Ovary (tissue), 9 donors: Measurements from ENCODE around the gene ZNF763. TPM values are rescaled to one million over a fixed set of nuclear protein-coding genes. Genes with fewer than 3 reads are reported as not detected.

Source experiments
- DNase-seq, 5 donors: peaks; one replicate each; pipeline ENCODE4 v3.0.0-alpha.2; 2019 to 2020
- H3K27ac ChIP-seq, 2 donors: fragments of 200-600 bp; one replicate each; pipeline versions ENCODE4 v1.5.1 to v1.8.0; 2019 to 2022
- H3K27me3 ChIP-seq: fragments of 200-600 bp; one replicate; pipeline ENCODE4 v1.8.0; 2022
- H3K36me3 ChIP-seq: fragments of 200-600 bp; sonication (generic); one replicate; pipeline ENCODE4 v1.5.1; 2019
- H3K4me1 ChIP-seq: one replicate; pipeline ENCODE4 v1.8.1; 2013; ENCODE audit warnings: mild to moderate bottlenecking, moderate library complexity; ENCODE audit not compliant: insufficient read depth
- H3K4me3 ChIP-seq: fragments of 200-600 bp; sonication (generic); one replicate; pipeline ENCODE4 v1.5.1; 2017
- H3K9me3 ChIP-seq, 2 donors: fragments of 200-600 bp in 1 of 2; sonication (generic) in 1 of 2; one replicate each; pipeline versions ENCODE4 v1.5.1 to v1.8.1; 2013 to 2019; ENCODE audit warnings: mild to moderate bottlenecking in 1 of 2, moderate library complexity in 1 of 2
- EP300 ChIP-seq: sonication (generic); formaldehyde crosslinking; IDR thresholded peaks from one replicate; pipeline ENCODE4 v1.6.1; 2017; ENCODE audit warnings: antibody characterized with exemption
- POLR2A ChIP-seq: fragments of 450-650 bp; IDR thresholded peaks from one replicate; pipeline ENCODE4 v1.6.1; 2017; ENCODE audit warnings: antibody characterized with exemption, mild to moderate bottlenecking, moderate library complexity
- WGBS, 3 donors: extraction: QIAGEN DNeasy Blood & Tissue Kit in 1 of 3; methylation state at CpG; one replicate each; pipeline versions ENCODE4 v1.1.5 to v1.1.7; 2013 to 2017; 5-methylcytosine and 5-hydroxymethylcytosine counted together
- intact Hi-C, 4 donors: fragments of 100-400 bp; cut with DNase I; formaldehyde crosslinking; loops; one replicate each; pipeline versions ENCODE4 v1.11.0 to v1.15.1; 2022 to 2023
- polyA plus RNA-seq, 2 donors: library from polyadenylated mRNA; stranded (reverse); fragments of 200-250 nt in 1 of 2; fragments of 350-450 nt in 1 of 2; fragmentation: Illumina TruSeq in 1 of 2; extraction: RNeasy Lipid Tissue Mini Kit (QIAGEN cat#74804) in 1 of 2; gene quantifications; one replicate each; pipeline ENCODE4 v1.2.3, GENCODE V29; 2013 to 2014
- small RNA-seq: library from RNA; depleted of rRNA; stranded (forward); fragments of <200 nt; gene quantifications from one replicate; pipeline ENCODE3, GENCODE V24; 2016
- total RNA-seq, 7 donors: library from RNA; depleted of rRNA in 2 of 7; stranded (reverse); fragments of >200 nt in 2 of 7; fragmentation: NEBNext Ultra II Directional in 3 of 7; extraction: Animal tissue kit (Norgen Biotek cat#: 25700) in 3 of 7; gene quantifications; one replicate each; pipeline versions ENCODE4 v1.1.0 to v1.2.4, GENCODE V29; 2016 to 2023
- TF ChIP-seq, protein P1 (sequence below), 3 donors: fragments of 450-650 bp in 2 of 3; fragments of 200-600 bp in 1 of 3; IDR thresholded peaks; one replicate each; pipeline versions ENCODE4 v1.5.1 to v1.8.0; 2016 to 2022; ENCODE audit warnings: antibody characterized with exemption in 3 of 3, mild to moderate bottlenecking in 1 of 3
- donor health status: DM: no; HTN: no; CAD: no; lungs with moderate emphysema.
- donor health status: DM: no; HTN: no; CAD: no.
- donor health status: Bipolar disorder and iron deficiency.
- donor health status: DM: yes; HTN: yes; CAD: no.
- donor health status: DM: no; HTN: no; CAD: no.
- donor health status: DM: yes; HTN: yes; CAD: no.

The ZNF763 gene
- total and polyA plus RNA-seq, 9 donors = 4.1 to 18.8 (median 7.7) TPM

DNA sequence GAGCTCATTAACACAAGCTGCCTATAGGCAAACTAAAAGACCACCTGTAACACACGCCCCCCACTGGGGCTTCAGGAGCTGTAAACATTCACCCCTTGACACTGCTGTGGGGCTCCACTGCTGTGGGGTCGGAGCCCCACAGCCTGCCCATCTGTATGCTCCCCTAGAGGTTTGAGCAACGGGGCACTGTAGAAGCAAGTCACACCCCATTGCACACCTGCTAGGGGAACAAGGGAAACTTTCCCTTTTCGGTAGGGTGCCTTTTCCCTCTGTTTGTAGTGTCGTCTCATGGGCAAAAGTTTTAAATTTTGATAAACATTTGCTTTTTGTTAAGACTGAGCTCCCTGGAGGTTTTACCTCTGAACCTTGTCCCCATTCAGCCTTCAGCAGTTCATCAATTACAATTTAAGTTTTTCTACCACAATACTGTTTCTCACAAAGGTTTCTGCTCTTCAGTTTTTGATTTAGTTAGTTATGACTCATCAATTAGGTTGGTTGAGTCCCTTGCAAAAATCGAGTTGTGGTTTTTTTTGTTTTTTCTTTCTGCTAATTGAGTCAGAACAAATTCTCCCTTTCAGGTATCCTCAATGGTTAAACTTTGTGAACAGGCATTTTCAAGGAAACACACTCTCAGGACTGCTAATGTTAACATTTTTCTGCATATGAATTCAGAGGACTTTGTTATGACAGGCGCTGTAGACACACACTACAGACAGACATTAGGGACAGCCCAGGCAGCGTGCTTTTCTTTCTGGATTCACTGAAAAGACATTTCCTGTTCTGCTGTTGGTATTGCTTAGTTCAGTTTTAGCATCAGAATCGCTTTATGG is 35.5 kb downstream of the ZNF763 start:
- Histone ChIP-seq H3K27ac (no peak overlapping the region), H3K4me1 (no peaks in the 10 kb centered on the region), H3K4me3 (no peak overlapping the region), H3K27me3 (no peaks in the 10 kb centered on the region), H3K36me3 (no peaks in the 10 kb centered on the region), H3K9me3 (no peaks in the 10 kb centered on the region)
- no peak for DNase-seq
- intact Hi-C loops = no loop called here
- TF ChIP-seq, protein P1, sequence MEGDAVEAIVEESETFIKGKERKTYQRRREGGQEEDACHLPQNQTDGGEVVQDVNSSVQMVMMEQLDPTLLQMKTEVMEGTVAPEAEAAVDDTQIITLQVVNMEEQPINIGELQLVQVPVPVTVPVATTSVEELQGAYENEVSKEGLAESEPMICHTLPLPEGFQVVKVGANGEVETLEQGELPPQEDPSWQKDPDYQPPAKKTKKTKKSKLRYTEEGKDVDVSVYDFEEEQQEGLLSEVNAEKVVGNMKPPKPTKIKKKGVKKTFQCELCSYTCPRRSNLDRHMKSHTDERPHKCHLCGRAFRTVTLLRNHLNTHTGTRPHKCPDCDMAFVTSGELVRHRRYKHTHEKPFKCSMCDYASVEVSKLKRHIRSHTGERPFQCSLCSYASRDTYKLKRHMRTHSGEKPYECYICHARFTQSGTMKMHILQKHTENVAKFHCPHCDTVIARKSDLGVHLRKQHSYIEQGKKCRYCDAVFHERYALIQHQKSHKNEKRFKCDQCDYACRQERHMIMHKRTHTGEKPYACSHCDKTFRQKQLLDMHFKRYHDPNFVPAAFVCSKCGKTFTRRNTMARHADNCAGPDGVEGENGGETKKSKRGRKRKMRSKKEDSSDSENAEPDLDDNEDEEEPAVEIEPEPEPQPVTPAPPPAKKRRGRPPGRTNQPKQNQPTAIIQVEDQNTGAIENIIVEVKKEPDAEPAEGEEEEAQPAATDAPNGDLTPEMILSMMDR (IDR thresholded peaks at IDR 0.05) = no peak
- no peak for TF ChIP-seq POLR2A
- no peak for TF ChIP-seq EP300
- WGBS, 3 donors = 87% methylated on average over 9 of the region's 9 CpGs

DNA sequence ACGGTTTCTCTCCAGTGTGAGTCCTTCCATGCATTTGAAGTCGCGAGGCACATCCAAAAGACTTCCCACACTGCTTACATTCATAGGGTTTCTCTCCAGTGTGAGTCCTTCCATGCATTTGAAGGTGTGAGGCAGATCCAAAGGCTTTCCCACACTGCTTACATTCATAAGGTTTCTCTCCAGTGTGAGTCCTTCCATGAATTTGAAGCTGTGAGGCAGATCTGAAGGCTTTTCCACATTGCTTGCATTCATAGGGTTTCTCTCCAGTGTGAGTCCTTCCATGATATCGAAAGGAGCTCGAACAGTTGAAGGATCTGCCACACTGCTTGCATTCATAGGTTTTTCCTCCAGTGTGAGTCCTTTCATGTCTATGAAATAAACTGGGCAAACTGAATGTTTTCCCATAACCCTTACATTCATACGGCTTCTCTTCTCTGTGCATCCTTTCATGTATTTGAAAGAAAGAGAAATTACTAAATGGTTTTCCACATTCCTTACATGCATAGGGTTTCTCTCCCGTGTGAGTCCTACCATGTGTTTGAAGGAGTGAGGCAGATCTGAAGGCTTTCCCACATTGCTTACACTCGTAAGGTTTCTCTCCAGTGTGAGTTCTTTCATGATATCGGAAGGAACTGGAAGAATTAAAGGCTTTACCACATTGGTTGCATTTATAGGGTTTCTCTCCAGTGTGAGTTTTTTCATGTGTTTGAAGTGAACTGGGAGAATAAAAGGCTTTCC is 50.3 kb downstream of the ZNF763 start:
- Histone ChIP-seq H3K36me3 (no peaks in the 10 kb centered on the region), H3K27me3 (no peaks in the 10 kb centered on the region), H3K4me3 (no peak overlapping the region), H3K27ac (no peak overlapping the region), H3K9me3 (peaks cover 3 to 51% of the 10 kb centered on the region in 2 donors), H3K4me1 (no peaks in the 10 kb centered on the region)
- WGBS, 3 donors = 96 to 98% (median 97%) methylated on average over 9 of the region's 9 CpGs
- TF ChIP-seq EP300 (no peak), POLR2A (no peak)
- TF ChIP-seq, protein P1 (IDR thresholded peaks at IDR 0.05) = no peak
- no peak for DNase-seq
- intact Hi-C loops = no loop called here

DNA sequence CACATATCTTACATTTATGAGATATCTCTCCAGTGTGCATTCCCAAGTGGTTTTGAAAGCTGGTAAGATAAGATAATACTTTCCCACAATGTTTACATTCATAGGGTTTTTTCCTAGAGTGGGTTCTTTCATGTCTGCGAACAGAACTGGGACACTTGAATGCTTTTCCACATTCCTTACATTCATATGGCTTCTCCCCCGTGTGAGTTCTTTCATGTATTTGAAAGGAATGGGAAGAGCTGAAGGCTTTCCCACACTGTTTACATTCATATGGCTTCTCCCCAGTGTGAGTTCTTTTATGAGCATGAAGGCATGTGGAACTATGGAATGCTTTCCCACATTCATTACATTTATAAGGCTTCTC is 50.9 kb downstream of the ZNF763 start:
- DNase-seq = no peak
- Histone ChIP-seq H3K4me1 (no peaks in the 10 kb centered on the region), H3K27ac (no peak overlapping the region), H3K4me3 (no peak overlapping the region), H3K36me3 (no peaks in the 10 kb centered on the region), H3K27me3 (no peaks in the 10 kb centered on the region), H3K9me3 (peaks cover 3 to 51% of the 10 kb centered on the region in 2 donors)
- WGBS, 3 donors = 69 to 84% (median 78%) methylated on average over 2 of the region's 2 CpGs
- intact Hi-C loops = no loop called here
- no peak for TF ChIP-seq EP300
- TF ChIP-seq, protein P1 (IDR thresholded peaks at IDR 0.05) = no peak
- TF ChIP-seq POLR2A = no peak

Small RNA genes within 50 kb of the gene (small RNA-seq; reads per million reads assigned to genes)
- gene RNA5SP464 (not detected), gene RNA5SP465 (not detected)

Other genes starting within 250 kb of the ZNF763 start
- 10 to 100 TPM in 1 of 7 donors, 1 to 10 TPM in 6; 4.9 to 12.1 (median 8.6) TPM for gene ZNF823, start 226.1 kb upstream of the ZNF763 start, total RNA-seq
- 1 to 10 TPM; 3.8 to 5.9 TPM for gene ZNF823, start 226.1 kb upstream of the ZNF763 start, polyA plus RNA-seq
- gene ZNF441, start 198.0 kb upstream of the ZNF763 start, total RNA-seq = 10 to 100 TPM in 6 of 7 donors, 1 to 10 TPM in 1; 8.3 to 26.7 (median 14.8) TPM
- gene ZNF441, start 198.0 kb upstream of the ZNF763 start, polyA plus RNA-seq = 1 to 10 TPM; 6.5 to 7.0 TPM
- 1 to 10 TPM; 2.2 to 6.5 (median 4.5) TPM for gene ZNF491, start 166.5 kb upstream of the ZNF763 start, total RNA-seq
- 1 to 10 TPM; 2.9 to 3.4 TPM for gene ZNF491, start 166.5 kb upstream of the ZNF763 start, polyA plus RNA-seq
- 10 to 100 TPM in 5 of 7 donors, 1 to 10 TPM in 2; 6.6 to 21.6 (median 12.1) TPM for gene ZNF440, start 150.8 kb upstream of the ZNF763 start, total RNA-seq
- 1 to 10 TPM; 3.0 to 5.0 TPM for gene ZNF440, start 150.8 kb upstream of the ZNF763 start, polyA plus RNA-seq
- 10 to 100 TPM in 6 of 7 donors, 1 to 10 TPM in 1; 7.1 to 14.6 (median 11.2) TPM for gene ZNF439, start 116.3 kb upstream of the ZNF763 start, total RNA-seq
- 1 to 10 TPM; 6.6 to 7.2 TPM for gene ZNF439, start 116.3 kb upstream of the ZNF763 start, polyA plus RNA-seq
- 10 to 100 TPM; 12.6 to 25.5 (median 15.4) TPM for gene ZNF69, start 77.3 kb upstream of the ZNF763 start, total RNA-seq
- 10 to 100 TPM in 1 of 2 donors, 1 to 10 TPM in 1; 7.5 to 10.2 TPM for gene ZNF69, start 77.3 kb upstream of the ZNF763 start, polyA plus RNA-seq
- gene ZNF700, start 39.9 kb upstream of the ZNF763 start, total RNA-seq = 10 to 100 TPM in 6 of 7 donors, 1 to 10 TPM in 1; 8.6 to 22.3 (median 14.0) TPM
- gene ZNF700, start 39.9 kb upstream of the ZNF763 start, polyA plus RNA-seq = 1 to 10 TPM; 6.7 to 7.6 TPM
- 10 to 100 TPM in 2 of 7 donors, 1 to 10 TPM in 5; 4.1 to 17.4 (median 6.8) TPM for gene ZNF433, start 70.6 kb downstream of the ZNF763 start, total RNA-seq
- gene ZNF433, start 70.6 kb downstream of the ZNF763 start, polyA plus RNA-seq = 1 to 10 TPM; 4.5 to 4.6 TPM
- gene ZNF878, start 87.9 kb downstream of the ZNF763 start, total RNA-seq = under 1 TPM in 6 of 7 donors, not detected in 1; 0.17 to 0.62 (median 0.27) TPM
- gene ZNF878, start 87.9 kb downstream of the ZNF763 start, polyA plus RNA-seq = under 1 TPM in 1 of 2 donors, not detected in 1; 0.08 TPM
- gene ZNF844, start 99.7 kb downstream of the ZNF763 start, total RNA-seq = 10 to 100 TPM; 14.5 to 39.1 (median 16.8) TPM
- gene ZNF844, start 99.7 kb downstream of the ZNF763 start, polyA plus RNA-seq = 10 to 100 TPM in 1 of 2 donors, 1 to 10 TPM in 1; 8.7 to 17.9 TPM
- 1 to 10 TPM; 1.2 to 5.2 (median 3.2) TPM for gene ZNF20, start 175.3 kb downstream of the ZNF763 start, total RNA-seq
- gene ZNF20, start 175.3 kb downstream of the ZNF763 start, polyA plus RNA-seq = 1 to 10 TPM; 2.2 to 2.4 TPM
- 10 to 100 TPM in 2 of 7 donors, 1 to 10 TPM in 5; 2.8 to 19.6 (median 9.1) TPM for gene ZNF625, start 191.7 kb downstream of the ZNF763 start, total RNA-seq
- gene ZNF625, start 191.7 kb downstream of the ZNF763 start, polyA plus RNA-seq = 1 to 10 TPM; 1.5 to 2.5 TPM
- 10 to 100 TPM; 15.7 to 18.8 (median 16.3) TPM for gene ZNF136, start 198.1 kb downstream of the ZNF763 start, total RNA-seq
- 10 to 100 TPM in 1 of 2 donors, 1 to 10 TPM in 1; 8.8 to 12.2 TPM for gene ZNF136, start 198.1 kb downstream of the ZNF763 start, polyA plus RNA-seq